ENCODE data around the gene KRTAP29-1.

GRCh38 chr17:41264599-41264998 is 38.1 kb downstream of the KRTAP29-1 start:
- TF ChIP-seq CEBPB (IDR thresholded peaks at IDR 0.05): no peak
- no peak for TF ChIP-seq CTCF (IDR thresholded peaks at IDR 0.05)
- TF ChIP-seq MAZ (IDR thresholded peaks at IDR 0.05; ENCODE audit: borderline replicate concordance, low read depth, low read length): no peak

Measured in A549 (cell line).